Germinal center (tissue), 1 donor: ENCODE data around the gene LTB4R.

ENCODE experiments used
- DNase-seq: peaks from one replicate; pipeline ENCODE4 v3.0.0; 2012; ENCODE audit warnings: mixed read lengths, low spot score

LTB4R gene, protein sequence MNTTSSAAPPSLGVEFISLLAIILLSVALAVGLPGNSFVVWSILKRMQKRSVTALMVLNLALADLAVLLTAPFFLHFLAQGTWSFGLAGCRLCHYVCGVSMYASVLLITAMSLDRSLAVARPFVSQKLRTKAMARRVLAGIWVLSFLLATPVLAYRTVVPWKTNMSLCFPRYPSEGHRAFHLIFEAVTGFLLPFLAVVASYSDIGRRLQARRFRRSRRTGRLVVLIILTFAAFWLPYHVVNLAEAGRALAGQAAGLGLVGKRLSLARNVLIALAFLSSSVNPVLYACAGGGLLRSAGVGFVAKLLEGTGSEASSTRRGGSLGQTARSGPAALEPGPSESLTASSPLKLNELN

GRCh38 chr14:24310646-24311604, at the start of gene LTB4R:
Gene LTB4R (plus strand): TSS chr14:24311502. CDS start chr14:24315652, 4,150 bp downstream.
- DNase-seq: peak; percentile 77

DNA sequence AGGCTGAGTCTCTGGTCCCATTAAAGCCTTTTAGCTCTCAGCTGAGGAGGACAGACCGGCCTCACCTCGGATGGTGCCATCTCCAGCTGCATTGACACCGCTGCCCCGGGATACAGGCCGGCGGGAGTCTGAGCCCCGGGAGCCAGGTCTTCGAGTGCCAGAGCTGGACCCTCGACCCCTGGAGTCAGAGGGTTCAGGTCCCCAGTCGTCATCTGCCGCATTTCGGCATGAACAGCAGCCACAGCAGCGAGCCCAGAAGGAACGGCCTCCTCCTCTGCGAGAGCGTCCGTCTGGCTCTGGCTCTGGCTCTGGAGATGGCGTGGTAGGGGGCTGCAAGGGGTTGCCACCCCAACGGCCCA, 49.4 kb upstream of the LTB4R start:
- DNase-seq: no peak

DNA sequence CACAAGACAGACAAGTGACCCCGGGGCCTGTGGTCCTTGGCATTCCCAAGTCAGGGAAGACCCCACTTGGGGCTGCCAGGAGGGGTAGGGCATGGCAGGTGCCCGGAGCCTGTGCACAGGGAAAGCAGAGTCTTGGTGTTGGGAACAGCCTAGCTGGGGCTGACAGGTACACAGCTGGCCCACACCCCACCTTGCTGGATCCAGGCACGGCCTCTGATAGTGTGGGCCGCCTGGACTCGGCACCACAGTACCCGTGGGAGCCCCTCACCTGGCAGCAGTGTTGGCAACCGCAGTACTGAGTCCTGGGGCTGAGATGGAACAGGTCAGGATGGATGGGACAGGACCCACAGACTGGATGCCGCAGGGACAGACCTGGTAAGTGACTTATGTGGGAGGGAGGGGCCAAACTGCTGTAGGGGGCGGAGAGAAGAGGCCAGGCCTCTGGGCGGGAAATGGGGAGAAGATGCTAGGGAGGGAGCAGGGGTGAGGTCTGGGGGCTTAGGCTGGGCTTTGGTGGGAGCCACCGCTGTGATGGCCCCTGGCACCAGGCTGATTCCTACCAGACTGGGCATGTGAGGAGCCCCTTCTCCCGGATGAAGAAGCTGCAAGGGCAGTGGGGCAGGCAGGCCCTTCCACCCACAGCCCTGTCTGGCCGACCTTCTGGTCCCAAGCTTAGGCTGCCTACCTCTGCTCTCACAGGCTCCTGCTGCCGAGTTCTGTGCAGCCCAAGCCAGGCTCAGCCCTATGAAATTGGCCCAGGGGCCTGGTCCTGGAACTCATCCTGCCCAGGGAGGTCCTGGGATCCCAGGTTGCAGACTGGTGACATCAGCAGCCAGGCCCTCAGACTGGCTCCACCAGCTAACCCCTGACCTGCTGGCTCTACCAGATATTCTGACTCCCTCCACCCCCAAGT, 48.2 kb upstream of the LTB4R start, which contains the start of gene TGM1:
TSS of gene TGM1 (minus strand) at position 357 of the 913 bp plus-strand sequence. CDS start 825 bp downstream, outside the sequence.
- no peak for DNase-seq

- DNase-seq: no peak
These were observed 47.5 kb upstream of the LTB4R start for GRCh38 chr14:24263848-24264247.

DNA sequence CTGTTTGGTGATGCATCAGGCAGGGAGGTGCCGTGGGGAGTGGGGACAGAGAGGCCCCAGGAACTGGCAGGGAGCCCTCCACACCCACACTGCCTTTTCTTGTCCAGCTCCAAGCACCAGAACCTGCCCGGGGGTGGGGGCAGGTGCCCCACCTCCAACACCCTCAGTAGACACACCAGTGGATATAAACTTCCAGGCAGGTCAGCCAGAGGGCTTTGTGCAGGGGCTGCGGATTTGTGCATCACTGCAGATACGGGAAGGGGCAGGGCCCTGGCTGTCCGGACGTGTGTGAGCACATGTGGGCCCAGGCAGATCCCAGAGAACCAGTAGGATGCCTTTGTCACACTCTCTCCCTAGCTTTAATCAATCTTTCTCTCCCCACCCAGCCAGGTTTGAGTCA, 47.0 kb upstream of the LTB4R start:
- DNase-seq: no peak

DNA sequence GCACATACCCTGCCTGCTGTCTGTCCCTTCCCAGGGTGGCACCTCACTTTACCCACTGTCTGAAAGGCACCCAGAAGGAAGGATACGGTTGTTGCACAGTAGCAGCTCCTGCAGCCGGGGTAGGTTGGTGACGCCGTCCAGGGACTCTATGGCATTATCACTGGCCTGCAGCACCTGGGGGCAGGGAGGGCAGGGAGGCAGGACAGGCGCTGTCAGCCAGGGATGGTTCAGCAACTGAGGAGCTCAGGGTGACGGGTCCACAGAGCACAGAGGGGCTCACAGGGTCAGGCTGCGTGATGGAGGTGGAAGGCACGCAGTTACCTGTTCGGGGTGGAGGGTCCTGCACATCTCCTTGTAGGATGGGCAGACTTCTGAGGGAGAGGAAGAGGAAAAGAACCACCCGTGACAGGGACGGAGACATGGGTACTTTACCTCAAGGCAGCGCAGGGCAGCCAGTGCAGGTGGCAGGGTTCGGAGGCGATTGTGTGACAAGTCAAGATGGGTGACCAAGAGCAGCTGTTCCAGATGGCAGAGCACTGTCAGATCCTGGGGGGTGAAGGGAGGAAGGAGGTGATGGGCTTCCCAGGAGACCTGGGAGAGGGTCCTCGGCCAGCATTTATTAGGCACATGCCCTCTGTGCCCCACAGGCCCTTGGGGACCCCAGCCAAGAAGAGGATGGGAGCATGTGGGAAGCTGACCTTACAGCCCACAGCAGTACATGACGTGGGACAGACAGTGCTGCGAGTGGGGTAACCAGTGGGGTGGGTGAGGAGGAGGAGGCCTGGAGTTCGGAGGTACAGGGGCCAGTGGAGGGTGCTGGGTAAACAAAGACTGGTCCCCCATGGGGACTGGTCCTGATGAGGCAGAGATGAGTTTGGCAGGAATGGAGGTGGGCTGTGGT, 44.7 kb upstream of the LTB4R start:
- no peak for DNase-seq

- no peak for DNase-seq
These were observed 43.8 kb upstream of the LTB4R start for GRCh38 chr14:24267516-24267915.

GRCh38 chr14:24268225-24268624, 43.1 kb upstream of the LTB4R start:
- no peak for DNase-seq

GRCh38 chr14:24269368-24269767, 41.9 kb upstream of the LTB4R start:
- DNase-seq: no peak

- no peak for DNase-seq
These were observed 41.3 kb upstream of the LTB4R start for GRCh38 chr14:24269910-24270536.

GRCh38 chr14:24270537-24271133, 40.7 kb upstream of the LTB4R start:
- no peak for DNase-seq

DNA sequence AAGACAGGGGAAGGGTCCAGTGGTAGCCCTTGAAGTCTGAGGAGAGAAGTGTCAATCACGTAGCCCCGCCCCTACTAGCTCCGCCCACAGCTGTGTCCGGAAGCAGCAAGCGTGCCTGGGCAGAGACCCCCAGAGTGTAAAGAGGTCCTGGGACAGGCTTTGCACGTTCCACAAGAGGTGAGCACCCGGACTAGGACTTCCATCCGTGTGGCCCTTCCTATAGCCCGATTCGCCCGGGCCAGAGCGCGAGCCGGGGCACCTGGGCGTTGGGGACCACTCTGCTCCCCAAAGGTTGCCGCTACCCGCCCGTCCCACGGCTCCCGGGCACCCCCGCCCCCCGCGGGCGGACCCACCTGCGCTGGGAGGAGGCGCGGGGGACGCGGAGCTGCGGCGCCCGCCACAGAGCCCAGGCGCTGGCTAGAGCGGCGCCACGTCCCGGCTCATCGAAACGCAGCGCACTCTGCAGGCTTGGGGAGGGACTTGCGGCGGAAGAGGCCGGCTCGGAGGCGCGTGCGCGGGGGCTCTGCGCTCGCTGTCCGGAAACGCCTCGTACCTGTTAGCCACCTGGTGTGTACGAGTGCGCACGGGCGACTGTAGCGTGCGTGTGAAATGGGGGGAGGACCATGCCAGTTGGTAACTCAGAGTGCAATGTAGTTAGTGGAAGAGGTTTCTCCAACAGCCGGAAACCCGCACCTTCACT, 40.0 kb upstream of the LTB4R start, which contains the start of gene RABGGTA:
TSS of gene RABGGTA (minus strand) at position 464 of the 700 bp plus-strand sequence. CDS start 482 bp downstream, outside the sequence.
- peak; percentile 96 for DNase-seq

- DNase-seq: no peak
These were observed 39.5 kb upstream of the LTB4R start for GRCh38 chr14:24271834-24272263.

DNA sequence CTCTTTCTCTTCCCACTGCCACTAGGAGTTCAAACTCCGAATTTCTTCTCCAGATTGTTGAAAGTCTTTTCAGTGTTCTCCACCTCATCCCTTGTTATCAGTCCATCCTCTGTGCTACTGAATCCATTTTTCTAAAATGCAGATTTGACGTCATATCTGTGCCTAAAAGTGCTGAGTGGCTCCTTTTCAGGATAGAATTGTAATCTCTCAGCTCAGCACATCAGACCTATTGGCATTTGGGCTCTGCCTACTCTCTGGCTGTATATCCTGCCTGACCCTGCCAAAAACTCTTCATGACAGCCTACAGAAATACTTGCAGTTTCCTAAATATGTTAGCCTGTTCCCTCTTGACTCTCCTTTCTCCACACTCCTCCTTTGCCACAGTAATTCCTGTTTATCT, 38.8 kb upstream of the LTB4R start:
- DNase-seq: no peak

GRCh38 chr14:24273422-24273998, 37.8 kb upstream of the LTB4R start:
- peak; percentile 39 for DNase-seq

DNA sequence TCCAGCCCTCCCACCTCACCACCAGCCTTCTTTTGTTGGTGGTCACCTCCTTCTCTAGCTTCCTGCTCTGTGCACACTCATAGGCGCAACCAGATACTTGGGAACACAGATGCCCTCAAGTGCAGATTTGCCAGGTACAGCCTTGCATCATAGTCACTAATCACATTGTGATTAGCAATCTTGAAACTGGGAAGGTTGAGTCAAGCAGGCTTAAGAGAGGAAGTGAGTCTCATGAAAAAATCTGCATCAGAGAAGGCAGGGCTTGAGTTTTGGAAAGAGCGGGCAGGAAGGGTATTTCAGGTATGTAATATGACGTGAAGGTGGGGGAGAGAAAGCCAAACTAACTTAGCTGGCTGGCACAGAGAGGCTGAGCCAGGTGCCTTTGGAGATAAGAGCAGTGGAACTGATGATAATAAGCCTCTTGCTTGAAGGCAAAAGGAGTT, 37.2 kb upstream of the LTB4R start:
- peak; percentile 74 for DNase-seq

- no peak for DNase-seq
These were observed 34.2 kb upstream of the LTB4R start for GRCh38 chr14:24277071-24277470.

GRCh38 chr14:24277606-24278321, 33.5 kb upstream of the LTB4R start:
- DNase-seq: peak; percentile 37
